HG02840 (cell line): ENCODE data around the gene SYNCRIP.
A peak's percentile ranks its signal among the peaks of the same experiment; 100 is the strongest.
"Not testable (repeated sequence)": the region's sequence is repeated elsewhere in the genome, so short reads cannot be mapped to it uniquely, and the experiment has no call there.

ENCODE experiments used
- ATAC-seq: cut with Tn5 transposase; IDR thresholded peaks from one replicate; pipeline ENCODE4 v1.9.1; 2021; ENCODE audit warnings: mild to moderate bottlenecking, moderate library complexity, moderate number of reproducible peaks; ENCODE audit not compliant: unreplicated experiment, low FRiP score

Gene SYNCRIP

DNA sequence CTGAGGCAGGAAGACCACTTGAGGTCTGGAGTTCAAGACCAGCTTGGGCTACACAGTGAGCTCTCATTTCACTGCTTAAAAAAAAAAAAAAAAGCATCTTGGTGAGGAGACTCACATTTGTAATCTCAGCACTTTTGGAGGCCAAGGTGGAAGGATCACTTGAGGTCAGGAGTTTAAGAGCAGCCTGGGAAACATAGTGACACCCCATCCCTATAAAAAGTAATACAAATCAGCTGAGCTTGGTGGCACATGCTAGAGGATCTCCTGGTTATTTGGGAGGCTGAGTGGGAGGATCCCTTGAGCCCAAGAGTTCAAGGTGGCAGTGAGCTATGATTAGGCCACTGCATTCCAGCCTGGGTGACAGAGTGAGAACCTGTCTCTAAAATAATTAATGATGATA, 29.4 kb upstream of the SYNCRIP start:
- no peak for ATAC-seq

DNA sequence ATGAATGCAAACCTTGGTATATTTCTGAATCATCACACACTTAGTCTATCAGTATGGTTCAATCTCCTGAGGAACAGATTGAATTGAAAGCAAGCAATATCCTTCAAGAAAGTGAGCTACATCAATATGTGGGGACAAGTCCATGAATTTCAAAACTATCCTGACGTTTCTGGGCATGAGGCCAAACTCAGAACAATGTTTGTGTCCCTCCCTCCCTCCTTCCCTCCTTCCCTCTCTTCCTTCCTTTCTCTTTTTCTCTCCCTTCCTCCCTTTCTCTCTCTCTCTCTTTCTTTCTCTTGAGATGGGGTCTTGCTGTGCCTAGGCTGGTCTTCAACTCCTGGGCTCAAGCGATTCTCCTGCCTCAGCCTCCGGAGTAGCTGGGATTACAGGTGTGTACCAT, 27.9 kb upstream of the SYNCRIP start:
- ATAC-seq, result no peak

DNA sequence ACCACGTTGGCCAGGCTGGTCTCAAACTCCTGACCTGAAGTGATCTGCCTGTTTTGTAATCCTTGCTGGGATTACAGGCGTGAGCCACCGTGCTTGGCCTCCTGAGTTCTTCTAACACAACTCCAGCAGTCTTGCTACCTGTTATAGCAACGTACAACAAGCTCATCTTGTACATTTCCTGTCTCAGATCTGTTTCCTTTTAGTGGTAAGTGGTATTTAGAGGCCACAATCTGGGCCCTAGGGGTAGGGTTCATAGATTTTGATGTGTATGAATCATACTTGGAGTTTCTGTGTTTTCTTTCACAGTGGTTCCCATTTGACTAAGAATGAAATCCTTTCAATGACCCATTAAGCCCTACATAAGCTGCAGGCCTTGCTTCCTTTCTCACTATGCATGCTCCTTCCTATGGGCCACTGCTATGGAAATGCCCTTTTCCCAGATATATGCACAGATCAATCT, 27.1 kb upstream of the SYNCRIP start:
- peak; percentile 95 for ATAC-seq

DNA sequence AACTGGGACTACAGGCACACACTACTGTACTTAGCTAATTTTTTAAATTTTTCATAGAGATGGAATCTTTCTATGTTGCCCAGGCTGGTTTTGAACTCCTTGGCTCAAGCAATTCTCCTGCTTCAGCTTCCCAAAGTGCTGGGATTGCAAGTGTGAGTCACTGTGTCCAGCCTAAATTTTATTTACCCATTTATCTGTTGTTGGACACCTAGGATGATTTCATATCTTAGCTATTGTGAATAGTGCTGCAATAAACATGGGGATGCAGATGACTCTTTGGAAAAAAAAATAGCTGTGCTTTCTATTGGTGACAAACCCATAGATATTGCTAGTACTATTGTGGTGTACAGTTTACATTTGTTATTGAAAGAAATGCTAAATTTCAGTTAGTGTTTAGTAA, 19.6 kb upstream of the SYNCRIP start:
- no peak for ATAC-seq

DNA sequence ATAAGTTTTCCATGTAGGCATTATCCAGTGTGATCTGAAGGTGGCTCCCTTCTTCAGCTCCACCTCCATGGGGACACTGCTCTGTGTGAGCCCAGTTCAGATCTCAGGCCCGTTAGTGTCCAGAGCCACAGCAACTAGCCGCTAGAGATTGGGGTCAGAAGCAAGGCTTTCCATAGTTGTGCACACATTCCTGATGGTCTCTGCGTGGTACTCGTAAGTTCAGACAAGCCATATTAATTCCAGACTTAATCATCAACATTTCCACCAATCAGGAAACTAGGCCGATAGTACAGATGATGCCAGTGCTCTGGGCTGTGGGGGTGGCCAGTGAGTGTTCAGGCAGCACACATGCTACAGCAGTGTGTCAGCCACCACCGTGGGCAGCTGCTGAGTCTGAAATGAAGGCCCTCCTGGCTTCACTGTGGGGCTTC, 17.5 kb upstream of the SYNCRIP start:
- ATAC-seq, result no peak

DNA sequence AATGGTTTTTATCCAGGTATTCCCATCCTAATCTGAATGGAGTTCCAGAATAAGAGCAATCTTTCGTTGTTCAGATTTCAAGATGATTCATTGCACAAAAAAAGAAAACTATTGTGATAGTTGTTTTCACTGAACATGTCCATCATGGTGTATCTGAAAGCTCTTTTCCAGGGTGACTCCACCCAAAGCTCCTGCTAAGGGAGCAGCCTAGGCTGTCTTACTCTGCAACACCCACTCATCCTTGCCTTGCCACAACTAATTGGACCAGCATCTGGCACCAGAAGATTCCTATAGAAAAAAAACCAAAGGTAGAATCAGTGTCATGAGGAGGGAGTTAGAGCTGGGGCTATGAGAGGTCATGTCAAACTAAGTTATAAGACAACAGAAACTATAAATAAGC, 7.9 kb upstream of the SYNCRIP start:
- no peak for ATAC-seq

DNA sequence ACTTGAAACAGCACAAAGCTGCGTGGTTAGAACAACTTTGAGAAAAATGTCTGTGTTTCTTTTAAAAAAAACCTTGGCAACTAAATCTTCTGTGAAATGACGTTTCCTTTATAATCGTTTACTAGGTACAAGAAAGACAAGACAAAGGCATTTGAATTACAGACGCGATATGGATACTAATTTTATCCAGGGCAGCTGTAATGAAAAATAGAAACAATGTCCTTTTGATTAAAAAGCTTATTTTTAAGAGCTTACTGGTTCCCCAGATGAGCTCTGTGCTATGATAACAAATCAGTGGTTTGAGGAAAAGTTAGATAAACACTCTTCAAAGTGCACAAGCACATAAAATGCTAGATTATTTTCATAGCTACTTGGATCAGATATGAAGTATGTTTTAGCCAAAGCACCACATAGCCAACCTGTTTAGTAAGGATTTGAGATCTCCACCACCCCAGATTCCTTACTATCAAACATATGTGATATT, 1.6 kb upstream of the SYNCRIP start:
- no peak for ATAC-seq

DNA sequence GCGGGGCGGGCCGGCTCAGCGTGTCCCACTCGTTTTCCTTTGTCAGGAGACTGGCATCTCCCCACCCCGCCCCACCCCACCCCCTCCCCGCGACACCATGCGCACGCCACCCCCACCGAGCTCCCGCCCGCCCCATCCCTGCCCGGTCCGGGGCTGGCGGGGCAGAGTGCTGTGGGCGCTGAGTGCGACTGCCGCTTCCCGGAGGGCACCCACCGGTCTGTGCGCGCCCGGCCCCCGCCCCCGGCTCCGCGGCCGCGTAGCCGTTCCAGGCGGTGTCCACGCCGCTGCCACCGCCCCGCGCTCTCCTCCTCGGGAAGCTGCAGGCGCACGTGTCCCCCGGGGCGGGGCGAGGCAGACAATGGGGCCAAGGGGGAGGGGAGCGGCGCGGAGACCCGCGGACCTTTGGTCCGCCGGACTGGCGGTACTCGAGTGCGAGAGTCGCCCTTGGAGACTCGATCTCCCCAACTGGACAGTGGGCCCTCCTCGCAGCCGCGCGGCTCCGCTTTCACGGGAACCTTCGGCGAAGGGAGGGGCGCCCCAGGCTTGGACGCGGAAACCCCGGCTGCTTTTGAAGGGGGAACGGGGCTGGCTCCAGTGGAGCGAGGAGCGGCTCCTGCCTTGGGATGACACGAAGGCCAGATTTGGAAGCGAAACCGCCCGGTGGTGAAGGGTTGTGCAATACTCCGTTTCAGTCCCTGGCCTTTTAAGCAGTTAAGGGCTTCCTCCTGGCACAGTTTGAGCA, 1.0 kb upstream of the SYNCRIP start:
- peak; percentile 43 for ATAC-seq

DNA sequence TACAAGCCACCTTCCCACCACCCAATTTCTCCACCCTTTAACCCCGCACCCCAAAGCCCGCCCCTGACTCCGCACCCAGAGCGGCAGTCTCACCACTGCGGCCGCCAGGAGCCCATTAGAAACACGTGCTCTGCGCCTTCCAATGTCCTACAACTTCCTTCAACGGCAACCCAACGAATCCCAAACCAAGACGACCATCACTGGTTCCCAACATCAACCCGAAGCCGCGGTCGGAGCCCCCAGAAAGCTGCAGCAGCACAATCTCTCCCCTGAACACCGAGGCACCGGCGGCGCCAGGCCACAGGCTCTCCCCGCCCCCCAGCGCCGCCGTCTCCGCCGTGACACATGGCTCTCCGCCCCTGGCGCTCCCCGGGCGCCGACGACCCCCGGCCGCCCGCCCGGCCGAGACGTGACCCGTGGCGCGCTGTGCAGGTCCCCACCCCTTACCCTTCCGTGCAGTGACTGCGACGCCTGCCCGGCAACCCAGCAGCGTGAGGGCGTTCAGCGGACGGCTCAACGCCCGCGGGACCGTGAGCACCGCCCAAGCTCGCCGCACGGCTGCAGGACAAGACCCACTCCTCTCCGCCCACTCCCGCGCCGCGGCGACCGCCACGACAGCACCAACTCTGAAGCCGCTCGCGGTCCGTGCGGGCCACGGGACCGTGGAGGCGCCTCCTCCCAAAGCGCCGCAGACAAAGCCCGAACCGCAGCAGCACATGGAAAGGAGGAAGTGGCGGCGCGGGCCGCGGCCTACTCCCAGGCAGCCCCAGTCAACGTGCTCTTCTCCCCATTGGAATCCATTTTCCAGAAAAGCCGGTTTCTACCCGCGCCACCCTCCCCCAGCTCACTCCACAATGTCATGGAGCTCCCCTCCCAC, 551 bp downstream of the SYNCRIP start:
- no peak for ATAC-seq

DNA sequence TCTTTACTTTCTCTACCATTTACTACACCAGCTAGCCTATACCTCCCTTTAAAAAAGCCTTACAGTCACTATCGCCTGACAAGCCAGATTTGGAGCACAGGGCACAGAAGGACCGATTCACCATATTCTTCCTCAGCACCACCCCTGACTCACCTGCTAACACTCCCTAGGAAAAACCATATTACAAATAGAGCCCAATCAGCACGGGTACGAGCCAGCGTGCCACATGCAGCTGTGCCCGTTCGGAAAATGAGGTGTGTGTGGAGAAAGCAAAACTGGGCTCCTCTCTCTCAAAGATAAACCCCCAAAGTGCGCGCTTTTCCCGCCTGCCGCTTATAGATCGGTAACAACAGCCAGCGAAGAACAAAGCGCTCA, 1.2 kb downstream of the SYNCRIP start:
- no peak for ATAC-seq

DNA sequence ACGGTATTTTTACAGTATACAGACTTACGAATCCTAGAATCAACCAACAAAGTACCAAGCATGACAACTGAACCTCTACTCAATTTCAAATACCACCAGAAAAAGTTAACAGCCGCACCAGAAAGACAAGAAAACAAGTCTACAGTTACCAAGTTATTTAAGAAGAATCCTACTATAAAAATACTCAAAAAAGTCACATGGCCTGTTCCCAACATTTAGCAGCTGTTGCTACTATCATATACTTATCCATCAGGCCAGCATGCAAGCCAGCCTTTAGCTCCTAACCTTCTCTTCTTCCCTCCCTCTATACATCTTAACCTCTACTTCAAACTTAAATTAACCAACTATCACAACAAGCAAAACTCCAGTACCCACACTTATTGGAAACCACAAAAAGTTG, 1.9 kb downstream of the SYNCRIP start:
- ATAC-seq, result no peak

DNA sequence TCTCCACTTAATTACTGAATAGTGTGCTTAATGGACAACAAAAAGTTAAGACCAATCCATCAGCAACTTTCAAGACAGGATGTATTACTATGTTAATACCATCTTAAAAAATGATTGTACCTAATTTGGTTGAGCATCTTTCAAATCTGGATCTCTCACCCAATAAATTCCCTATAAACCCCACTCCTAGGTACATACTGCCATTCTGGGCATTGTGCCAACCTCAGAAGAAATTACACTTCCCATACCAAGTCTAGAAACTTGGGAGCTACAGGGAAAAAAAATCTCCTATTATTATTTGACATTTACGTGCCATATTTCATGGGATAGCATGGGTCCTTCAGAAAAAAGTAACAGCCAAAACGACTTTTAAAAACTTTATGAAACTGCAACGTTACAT, 5.1 kb downstream of the SYNCRIP start:
- ATAC-seq, result no peak

DNA sequence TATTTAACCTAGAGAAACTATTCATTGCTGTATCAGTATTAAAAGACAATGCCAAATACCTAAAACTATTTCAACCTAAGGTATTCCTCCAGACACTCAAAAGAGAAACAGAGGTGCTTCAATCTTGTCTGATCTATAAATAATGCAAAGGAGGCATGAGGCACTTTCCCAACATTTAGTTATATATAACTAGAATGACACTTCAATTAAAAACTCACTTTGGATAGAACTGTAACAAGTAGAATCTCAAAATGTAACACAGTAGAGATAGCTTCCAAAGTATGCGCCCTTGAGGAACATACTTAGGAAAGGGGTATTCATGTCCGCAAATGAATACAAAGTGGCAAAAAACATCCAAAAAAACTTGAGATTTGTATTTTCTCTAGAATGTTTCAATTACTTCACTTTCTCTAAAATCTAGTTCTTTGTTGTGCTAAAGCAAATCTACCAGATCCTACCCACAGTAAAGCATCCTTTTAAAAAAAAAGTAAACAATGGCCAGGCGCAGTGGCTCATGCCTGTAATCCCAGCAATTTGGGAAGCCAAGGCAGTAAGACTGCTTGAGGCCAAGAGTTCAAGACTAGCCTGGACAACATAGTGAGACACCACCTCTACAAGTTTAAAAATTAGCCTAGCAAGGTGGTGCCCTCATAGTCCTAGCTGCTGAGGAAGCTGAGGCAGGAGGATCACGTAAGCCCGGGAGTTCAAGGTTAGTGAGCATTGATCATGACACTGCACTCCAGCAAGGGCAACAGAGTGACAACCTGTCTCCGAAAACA, 10.3 kb downstream of the SYNCRIP start:
- no peak for ATAC-seq

DNA sequence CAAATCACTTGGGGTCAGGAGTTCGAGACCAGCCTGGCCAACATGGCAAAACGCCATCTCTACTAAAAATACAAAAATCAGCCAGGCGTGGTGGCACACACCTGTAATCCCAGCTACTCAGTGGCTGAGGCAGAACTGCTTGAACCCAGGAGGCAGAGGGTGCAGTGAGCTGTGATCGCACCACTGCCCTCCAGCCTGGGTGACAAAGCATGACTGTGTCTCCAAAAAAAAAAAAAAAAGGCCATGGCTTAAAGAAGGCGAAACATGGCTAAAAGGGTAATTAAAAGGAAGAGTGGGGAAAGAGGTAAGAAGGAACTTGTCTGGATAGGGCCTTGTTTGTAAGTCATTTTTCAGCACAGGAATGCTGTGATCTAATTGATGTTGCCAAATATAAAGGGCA, 11.6 kb downstream of the SYNCRIP start:
- ATAC-seq, result not testable (repeated sequence)

DNA sequence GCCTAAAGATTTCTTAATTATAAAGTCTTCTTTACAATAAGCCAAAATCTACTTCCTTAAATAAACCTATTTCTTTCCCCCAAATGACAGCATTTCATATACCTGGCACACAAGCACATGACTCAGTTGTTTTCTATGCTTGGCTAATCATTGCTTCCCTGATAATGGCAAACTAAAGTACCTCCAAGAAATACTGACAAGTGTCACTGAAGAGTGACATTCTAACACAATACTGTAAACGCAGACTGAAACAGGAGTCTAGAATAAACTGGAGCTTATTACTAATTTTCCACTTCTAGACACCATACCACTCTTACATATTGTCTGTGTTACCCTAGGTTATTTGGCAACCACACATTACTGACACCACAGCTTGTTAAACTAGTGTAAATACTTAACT, 14.3 kb downstream of the SYNCRIP start:
- no peak for ATAC-seq

DNA sequence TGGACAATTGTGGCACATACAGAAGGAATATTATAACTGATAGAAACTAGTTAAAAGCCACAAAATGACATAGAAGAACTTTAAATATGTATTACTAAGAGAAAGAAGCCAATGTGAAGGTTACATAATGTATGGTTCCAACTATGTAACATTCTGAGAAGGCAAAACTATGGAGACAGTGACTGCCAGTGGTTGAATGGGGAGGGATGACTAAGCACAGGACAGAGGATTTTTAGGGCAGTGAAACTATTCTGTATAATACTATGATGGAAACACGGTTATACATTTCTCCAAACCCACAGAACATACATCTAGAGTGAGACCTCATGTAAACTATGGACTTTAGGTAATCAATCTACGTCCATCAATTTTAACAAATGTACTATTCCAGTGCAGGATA, 22.4 kb downstream of the SYNCRIP start:
- ATAC-seq, result no peak

DNA sequence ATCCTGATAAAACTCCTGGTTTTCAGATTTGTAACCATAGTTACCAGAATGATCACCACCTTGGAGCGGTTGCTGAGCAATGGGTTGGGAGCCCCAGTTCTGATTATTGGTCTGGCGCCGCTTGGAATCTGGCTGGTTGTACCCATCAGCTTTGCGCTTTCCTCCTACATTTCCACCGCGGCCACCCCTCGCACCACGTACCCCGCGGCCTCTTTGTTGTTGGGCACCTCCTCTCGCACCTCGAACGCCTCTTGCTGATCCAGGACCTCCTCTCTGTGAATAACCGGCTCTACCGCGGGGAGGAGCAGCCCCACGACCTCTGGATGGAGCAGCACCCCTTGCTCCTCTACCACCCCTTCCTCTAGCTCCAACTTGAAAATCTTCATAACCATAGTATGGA, 27.9 kb downstream of the SYNCRIP start:
- no peak for ATAC-seq

DNA sequence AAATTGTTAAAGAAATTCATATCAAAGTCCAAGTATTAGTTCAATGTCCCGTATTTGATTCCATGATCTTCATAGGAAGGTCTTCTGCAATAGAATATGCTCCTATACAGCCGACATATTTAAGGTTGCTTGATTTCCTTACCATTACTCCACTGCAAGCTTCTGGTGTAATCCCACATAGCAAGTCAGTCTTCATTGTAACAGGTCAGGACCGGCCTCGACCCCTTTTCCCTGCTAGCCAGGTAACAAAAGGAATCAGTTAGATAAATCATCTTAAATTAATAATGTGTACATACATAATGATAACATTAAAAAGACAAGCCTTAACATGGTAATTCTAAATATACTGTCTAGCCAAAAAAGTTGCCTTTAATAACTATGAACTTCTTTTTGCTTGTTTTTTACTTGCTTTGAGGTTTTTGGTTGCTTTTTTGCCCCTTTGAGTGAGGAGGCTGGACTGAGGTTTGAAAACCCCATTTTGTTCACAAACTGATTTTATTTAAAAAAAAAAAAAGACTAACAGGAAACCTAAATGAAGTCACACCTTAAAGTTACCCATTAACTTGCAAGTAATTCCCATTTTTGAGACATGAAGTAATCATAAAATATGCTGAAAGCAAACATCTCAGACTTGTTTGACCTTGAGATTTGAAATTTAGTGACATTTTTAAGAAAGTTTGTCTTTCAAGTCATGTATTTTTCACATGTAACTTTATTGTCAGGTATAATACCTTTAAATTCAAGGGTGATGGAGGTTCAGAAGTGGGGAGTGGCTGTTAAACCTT, 29.8 kb downstream of the SYNCRIP start:
- ATAC-seq, result no peak

DNA sequence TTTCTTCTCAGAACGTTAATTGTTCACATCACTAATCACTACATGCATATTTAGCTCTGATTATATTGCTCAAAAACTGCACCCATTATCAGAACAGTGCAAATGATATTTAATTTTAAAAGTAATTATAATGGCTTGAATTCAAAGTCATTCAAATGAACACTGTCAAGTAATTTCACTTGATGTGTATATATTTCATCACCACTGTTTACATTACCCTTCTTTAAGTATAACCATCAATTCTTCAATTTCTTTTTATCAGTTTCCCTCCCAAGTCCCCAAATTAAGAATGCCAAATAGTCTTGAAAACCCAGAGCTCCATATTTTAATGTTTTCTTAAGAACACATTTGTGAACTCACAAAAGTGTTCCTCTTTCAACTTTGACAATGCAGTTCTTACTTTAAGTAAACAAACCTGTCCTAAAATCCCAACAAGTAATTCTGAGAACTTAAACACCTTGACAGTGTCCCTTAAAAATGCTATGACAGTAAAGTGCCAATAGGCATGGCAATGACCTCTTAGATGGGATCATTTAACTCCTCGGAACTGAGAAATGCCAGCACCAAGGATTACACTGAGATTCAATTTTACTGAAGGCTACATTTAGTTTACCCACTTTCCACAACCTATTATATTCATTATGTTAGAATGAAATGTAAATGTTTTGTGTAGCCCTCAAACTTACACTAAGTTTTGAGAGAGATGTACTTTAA, 32.3 kb downstream of the SYNCRIP start:
- ATAC-seq, result no peak
